Measurements from ENCODE around the gene ARL9.

The ARL9 gene

GRCh38 chr4:56511098-56511497 is 5.5 kb downstream of the ARL9 start:
- Histone ChIP-seq H3K4me1 (peaks cover 0 to 7% (median 3%) of the 10 kb centered on the region in 4 donors), H3K36me3 (no peaks in the 10 kb centered on the region), H3K9me3 (no peaks in the 10 kb centered on the region), H3K27me3 (no peaks in the 10 kb centered on the region), H3K27ac (no peak overlapping the region), H3K4me3 (no peak overlapping the region)
- DNase-seq, result no peak
- no peak for TF ChIP-seq CTCF (IDR thresholded peaks at IDR 0.05)
- intact Hi-C loops (cut with DNase I; ENCODE audit: low total_unique reads), result no loop called here

GRCh38 chr4:56512166-56512565 is 6.6 kb downstream of the ARL9 start:
- no peak for DNase-seq
- intact Hi-C loops (cut with DNase I; ENCODE audit: low total_unique reads), result no loop called here
- H3K9me3 ChIP-seq, result no peaks in the 10 kb centered on the region
- H3K27me3 ChIP-seq, result no peaks in the 10 kb centered on the region
- H3K36me3 ChIP-seq, result no peaks in the 10 kb centered on the region
- H3K27ac ChIP-seq, result no peak overlapping the region
- no peaks in the 10 kb centered on the region for H3K4me1 ChIP-seq
- H3K4me3 ChIP-seq, result no peak overlapping the region
- TF ChIP-seq CTCF (IDR thresholded peaks at IDR 0.05), result no peak

- Histone ChIP-seq H3K36me3 (no peaks in the 10 kb centered on the region), H3K27ac (no peak overlapping the region), H3K27me3 (no peaks in the 10 kb centered on the region), H3K9me3 (no peaks in the 10 kb centered on the region), H3K4me1 (no peaks in the 10 kb centered on the region), H3K4me3 (no peak overlapping the region)
- no peak for DNase-seq
- no peak for TF ChIP-seq CTCF (IDR thresholded peaks at IDR 0.05)
- intact Hi-C loops (cut with DNase I; ENCODE audit: low total_unique reads), result no loop called here
Observed at GRCh38 chr4:56513517-56513916, 7.9 kb downstream of the ARL9 start.

- no peak for TF ChIP-seq CTCF (IDR thresholded peaks at IDR 0.05)
- DNase-seq, result peak; percentile 88 to 89
- peaks cover 0 to 13% (median 7%) of the 10 kb centered on the region in 4 donors for H3K4me1 ChIP-seq
- H3K9me3 ChIP-seq, result no peaks in the 10 kb centered on the region
- peak overlapping the region; percentile 56 to 61 for H3K4me3 ChIP-seq
- peak overlapping the region in 1 of 2 donors; percentile 29 for H3K27ac ChIP-seq
- intact Hi-C loops (cut with DNase I; ENCODE audit: low total_unique reads), result no loop called here
- peaks cover 0 to under 1% of the 10 kb centered on the region in 2 donors for H3K27me3 ChIP-seq
- no peaks in the 10 kb centered on the region for H3K36me3 ChIP-seq
Observed at GRCh38 chr4:56530269-56531148, 24.9 kb downstream of the ARL9 start.

- Histone ChIP-seq H3K4me3 (peak overlapping the region; percentile 56 to 61), H3K4me1 (peaks cover 0 to 13% (median 7%) of the 10 kb centered on the region in 4 donors), H3K27ac (no peak overlapping the region), H3K36me3 (no peaks in the 10 kb centered on the region), H3K27me3 (peaks cover 0 to 8% of the 10 kb centered on the region in 2 donors), H3K9me3 (no peaks in the 10 kb centered on the region)
- no peak for TF ChIP-seq CTCF (IDR thresholded peaks at IDR 0.05)
- DNase-seq, result no peak
- intact Hi-C loops (cut with DNase I; ENCODE audit: low total_unique reads), result no loop called here
Observed at GRCh38 chr4:56531149-56531770, 25.7 kb downstream of the ARL9 start.
